ENCODE data around the gene SMC6. TPM values are rescaled to one million over a fixed set of nuclear protein-coding genes. Genes with fewer than 3 reads are reported as not detected.

The SMC6 gene
- total and polyA plus RNA-seq, 2 experiments from 2014 or later = 53.4 to 59.8 TPM

DNA sequence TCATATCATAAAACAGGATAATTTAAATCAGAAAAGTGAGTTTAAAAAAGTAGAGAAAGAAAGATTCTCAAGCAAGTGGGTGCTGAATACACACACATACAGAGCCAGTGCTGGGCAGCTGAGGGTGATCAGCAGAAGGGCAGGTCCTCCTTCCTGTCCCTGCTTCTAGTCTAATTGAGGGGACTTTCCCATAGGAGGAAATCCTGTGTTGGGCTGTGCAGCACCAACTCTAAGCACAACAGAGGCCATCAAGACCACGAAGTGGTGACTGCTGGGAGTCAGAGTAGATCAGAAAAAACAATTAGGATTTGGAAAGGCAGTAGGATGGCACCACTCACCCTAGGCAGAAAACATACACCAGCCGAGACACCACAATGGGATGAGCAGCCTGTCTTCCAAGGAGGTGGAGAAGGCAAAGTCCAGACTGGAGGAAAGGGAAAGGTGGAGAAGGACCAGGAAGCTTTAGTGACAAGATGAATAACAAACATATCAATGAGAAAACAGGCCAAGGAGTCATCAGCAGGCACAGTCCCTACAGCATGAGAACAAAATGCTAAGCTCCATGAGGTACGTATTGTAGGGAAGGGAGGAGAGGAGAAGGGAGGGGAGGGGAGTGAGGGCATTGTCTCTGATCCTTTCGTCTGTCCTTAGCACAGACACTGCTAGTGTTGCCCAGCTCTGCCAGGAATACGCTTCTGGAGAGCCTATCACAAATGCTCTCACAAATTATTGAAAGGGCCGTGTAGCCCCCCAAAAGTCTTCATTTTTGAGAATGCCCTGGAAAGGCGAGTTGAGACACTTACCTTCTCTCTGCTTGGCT lies 45.9 kb upstream of the SMC6 start:
- Histone ChIP-seq H3K4me2 (no peak overlapping the region), H3K27ac (ENCODE audit: low read depth) (no peak overlapping the region), H3F3A (replicated peaks; ENCODE audit: low read depth) (no peaks in the 10 kb centered on the region), H3K79me2 (replicated peaks; ENCODE audit: insufficient read depth) (no peaks in the 10 kb centered on the region), H3K27me3 (ENCODE audit: insufficient read depth) (no peaks in the 10 kb centered on the region), H2AFZ (no peak overlapping the region), H4K20me1 (replicated peaks; ENCODE audit: insufficient read depth) (no peaks in the 10 kb centered on the region), H3K4me3 (no peak overlapping the region), H3K4me1 (ENCODE audit: insufficient read depth) (no peaks in the 10 kb centered on the region), H3K9me2 (ENCODE audit: insufficient read depth) (no peaks in the 10 kb centered on the region; the same call in 1 of the 2 replicates), H3K36me3 (ENCODE audit: insufficient read depth) (no peaks in the 10 kb centered on the region)
- H3K4me1 Mint-ChIP-seq = peaks cover 2% of the 10 kb centered on the region
- H3K9me3 Mint-ChIP-seq = no peaks in the 10 kb centered on the region
- TF ChIP-seq CREB1 (CRISPR knock-in tag; IDR thresholded peaks at IDR 0.05; ENCODE audit: low read depth) (no peak), POLR2AphosphoS5 (IDR thresholded peaks at IDR 0.05; ENCODE audit: low read depth) (no peak), NANOG (IDR thresholded peaks at IDR 0.05; ENCODE audit: borderline replicate concordance) (no peak), ETS1 (IDR thresholded peaks at IDR 0.05) (no peak), JUNB (IDR thresholded peaks at IDR 0.05; ENCODE audit: unreplicated experiment) (no peak), EZH2phosphoT487 (IDR thresholded peaks at IDR 0.05; ENCODE audit: unreplicated experiment) (no peak), ZNF331 (CRISPR knock-in tag; IDR thresholded peaks at IDR 0.05; ENCODE audit: low read depth) (no peak), EZH2 (IDR thresholded peaks at IDR 0.05; ENCODE audit: low read depth, unreplicated experiment) (no peak), ZNF462 (CRISPR knock-in tag; IDR thresholded peaks at IDR 0.05) (no peak)
- TF ChIP-seq, protein P1, sequence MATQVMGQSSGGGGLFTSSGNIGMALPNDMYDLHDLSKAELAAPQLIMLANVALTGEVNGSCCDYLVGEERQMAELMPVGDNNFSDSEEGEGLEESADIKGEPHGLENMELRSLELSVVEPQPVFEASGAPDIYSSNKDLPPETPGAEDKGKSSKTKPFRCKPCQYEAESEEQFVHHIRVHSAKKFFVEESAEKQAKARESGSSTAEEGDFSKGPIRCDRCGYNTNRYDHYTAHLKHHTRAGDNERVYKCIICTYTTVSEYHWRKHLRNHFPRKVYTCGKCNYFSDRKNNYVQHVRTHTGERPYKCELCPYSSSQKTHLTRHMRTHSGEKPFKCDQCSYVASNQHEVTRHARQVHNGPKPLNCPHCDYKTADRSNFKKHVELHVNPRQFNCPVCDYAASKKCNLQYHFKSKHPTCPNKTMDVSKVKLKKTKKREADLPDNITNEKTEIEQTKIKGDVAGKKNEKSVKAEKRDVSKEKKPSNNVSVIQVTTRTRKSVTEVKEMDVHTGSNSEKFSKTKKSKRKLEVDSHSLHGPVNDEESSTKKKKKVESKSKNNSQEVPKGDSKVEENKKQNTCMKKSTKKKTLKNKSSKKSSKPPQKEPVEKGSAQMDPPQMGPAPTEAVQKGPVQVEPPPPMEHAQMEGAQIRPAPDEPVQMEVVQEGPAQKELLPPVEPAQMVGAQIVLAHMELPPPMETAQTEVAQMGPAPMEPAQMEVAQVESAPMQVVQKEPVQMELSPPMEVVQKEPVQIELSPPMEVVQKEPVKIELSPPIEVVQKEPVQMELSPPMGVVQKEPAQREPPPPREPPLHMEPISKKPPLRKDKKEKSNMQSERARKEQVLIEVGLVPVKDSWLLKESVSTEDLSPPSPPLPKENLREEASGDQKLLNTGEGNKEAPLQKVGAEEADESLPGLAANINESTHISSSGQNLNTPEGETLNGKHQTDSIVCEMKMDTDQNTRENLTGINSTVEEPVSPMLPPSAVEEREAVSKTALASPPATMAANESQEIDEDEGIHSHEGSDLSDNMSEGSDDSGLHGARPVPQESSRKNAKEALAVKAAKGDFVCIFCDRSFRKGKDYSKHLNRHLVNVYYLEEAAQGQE (IDR thresholded peaks at IDR 0.05; ENCODE audit: unreplicated experiment) = no peak
- TF ChIP-seq, protein P2, sequence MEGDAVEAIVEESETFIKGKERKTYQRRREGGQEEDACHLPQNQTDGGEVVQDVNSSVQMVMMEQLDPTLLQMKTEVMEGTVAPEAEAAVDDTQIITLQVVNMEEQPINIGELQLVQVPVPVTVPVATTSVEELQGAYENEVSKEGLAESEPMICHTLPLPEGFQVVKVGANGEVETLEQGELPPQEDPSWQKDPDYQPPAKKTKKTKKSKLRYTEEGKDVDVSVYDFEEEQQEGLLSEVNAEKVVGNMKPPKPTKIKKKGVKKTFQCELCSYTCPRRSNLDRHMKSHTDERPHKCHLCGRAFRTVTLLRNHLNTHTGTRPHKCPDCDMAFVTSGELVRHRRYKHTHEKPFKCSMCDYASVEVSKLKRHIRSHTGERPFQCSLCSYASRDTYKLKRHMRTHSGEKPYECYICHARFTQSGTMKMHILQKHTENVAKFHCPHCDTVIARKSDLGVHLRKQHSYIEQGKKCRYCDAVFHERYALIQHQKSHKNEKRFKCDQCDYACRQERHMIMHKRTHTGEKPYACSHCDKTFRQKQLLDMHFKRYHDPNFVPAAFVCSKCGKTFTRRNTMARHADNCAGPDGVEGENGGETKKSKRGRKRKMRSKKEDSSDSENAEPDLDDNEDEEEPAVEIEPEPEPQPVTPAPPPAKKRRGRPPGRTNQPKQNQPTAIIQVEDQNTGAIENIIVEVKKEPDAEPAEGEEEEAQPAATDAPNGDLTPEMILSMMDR (conservative IDR thresholded peaks at IDR 0.05; ENCODE audit: low read depth in 2 of 2) = no peak
- no peaks in the 10 kb centered on the region for H3K36me3 Mint-ChIP-seq (ENCODE audit: low read depth)
- no peak for DNase-seq (ENCODE audit: low spot score)
- no peak for ATAC-seq
- H3K27me3 Mint-ChIP-seq (ENCODE audit: insufficient read depth, low read depth, poor library complexity) = peaks cover 1% of the 10 kb centered on the region
- H3K4me3 Mint-ChIP-seq = no peak overlapping the region
- H3K27ac Mint-ChIP-seq = no peak overlapping the region
